H9 (cell line): ENCODE measurements around the gene GPR157. TPM values are rescaled to one million over a fixed set of nuclear protein-coding genes. Genes with fewer than 3 reads are reported as not detected.

Experiments
- DNase-seq: peaks from one replicate; pipeline ENCODE4 v3.0.0-alpha.2; 2017
- H2AFZ ChIP-seq: one replicate; pipeline ENCODE4 v1.6.1; 2013; ENCODE audit warnings: mild to moderate bottlenecking, low read length, control low read depth, moderate library complexity
- H2AK5ac ChIP-seq: 2 replicates; pipeline ENCODE4 v1.6.1; 2013; ENCODE audit warnings: low read length, control low read depth, mixed read lengths; ENCODE audit not compliant: insufficient read length
- H2BK120ac ChIP-seq: one replicate; pipeline ENCODE4 v1.6.1; 2013; ENCODE audit warnings: low read depth, mild to moderate bottlenecking, low read length, control low read depth, inconsistent platforms; ENCODE audit not compliant: poor library complexity, severe bottlenecking
- H2BK12ac ChIP-seq: 2 replicates; pipeline ENCODE4 v1.6.1; 2013; ENCODE audit warnings: low read length, control low read depth, mixed read lengths, low read depth; ENCODE audit not compliant: insufficient read length
- H2BK15ac ChIP-seq: 2 replicates; pipeline ENCODE4 v1.6.1; 2013; ENCODE audit warnings: low read depth, low read length, control low read depth
- H2BK20ac ChIP-seq: one replicate; pipeline ENCODE4 v1.6.1; 2013; ENCODE audit warnings: low read depth, mild to moderate bottlenecking, low read length, control low read depth, inconsistent platforms; ENCODE audit not compliant: poor library complexity, severe bottlenecking
- H2BK5ac ChIP-seq: 2 replicates; pipeline ENCODE4 v1.6.1; 2013; ENCODE audit warnings: low read length, control low read depth, mixed read lengths; ENCODE audit not compliant: insufficient read length
- H3K14ac ChIP-seq: 2 replicates; pipeline ENCODE4 v1.6.1; 2013; ENCODE audit warnings: low read length, control low read depth; ENCODE audit not compliant: insufficient read depth
- H3K18ac ChIP-seq: 2 replicates; pipeline ENCODE4 v1.6.1; 2013; ENCODE audit warnings: low read depth, mild to moderate bottlenecking, mixed read lengths, low read length, control low read depth; ENCODE audit not compliant: insufficient read length
- H3K23ac ChIP-seq: 2 replicates; pipeline ENCODE4 v1.6.1; 2013; ENCODE audit warnings: low read length, control low read depth, mixed read lengths, low read depth; ENCODE audit not compliant: insufficient read length
- H3K23me2 ChIP-seq: 2 replicates; pipeline ENCODE4 v1.6.1; 2013; ENCODE audit warnings: low read depth, mild to moderate bottlenecking, mixed read lengths, low read length, control low read depth; ENCODE audit not compliant: insufficient read length, poor library complexity, severe bottlenecking
- H3K27ac ChIP-seq: 2 replicates; pipeline ENCODE4 v1.5.1; 2013; ENCODE audit warnings: low read length, control low read depth, mixed read lengths, low read depth; ENCODE audit not compliant: insufficient read length
- H3K27me3 ChIP-seq: 2 replicates; pipeline ENCODE4 v1.6.1; 2013; ENCODE audit warnings: low read length, control low read depth, inconsistent platforms; ENCODE audit not compliant: insufficient read depth
- H3K4ac ChIP-seq: 2 replicates; pipeline ENCODE4 v1.6.1; 2013; ENCODE audit warnings: low read depth, mild to moderate bottlenecking, control low read depth, inconsistent platforms, low read length, moderate library complexity
- H3K4me1 ChIP-seq: 2 replicates; pipeline ENCODE4 v1.6.1; 2013; ENCODE audit warnings: low read length, control low read depth, inconsistent platforms; ENCODE audit not compliant: insufficient read depth
- H3K4me2 ChIP-seq: 2 replicates; pipeline ENCODE4 v1.6.1; 2013; ENCODE audit warnings: low read length, control low read depth, mixed read lengths; ENCODE audit not compliant: insufficient read length, insufficient read depth
- H3K56ac ChIP-seq: 2 replicates; pipeline ENCODE4 v1.6.1; 2013; ENCODE audit warnings: low read depth, mild to moderate bottlenecking, mixed read lengths, low read length, control low read depth; ENCODE audit not compliant: insufficient read length
- H3K79me1 ChIP-seq: 2 replicates; pipeline ENCODE4 v1.6.1; 2013; ENCODE audit warnings: low read depth, mild to moderate bottlenecking, moderate library complexity, low read length, control low read depth, inconsistent platforms; ENCODE audit not compliant: insufficient read depth, poor library complexity, severe bottlenecking
- H3K79me2 ChIP-seq: 2 replicates; pipeline ENCODE4 v1.6.1; 2013; ENCODE audit warnings: low read length, control low read depth, inconsistent platforms; ENCODE audit not compliant: insufficient read depth
- H3K9ac ChIP-seq: 2 replicates; pipeline ENCODE4 v1.6.1; 2013; ENCODE audit warnings: low read length, control low read depth, mixed read lengths; ENCODE audit not compliant: insufficient read length; ENCODE audit errors: extremely low read depth
- H3K9me3 ChIP-seq: one replicate; pipeline ENCODE4 v1.6.1; 2013; ENCODE audit warnings: low read depth, low read length, inconsistent platforms; ENCODE audit not compliant: control insufficient read depth
- H3T11ph ChIP-seq: one replicate; pipeline ENCODE4 v1.6.1; 2013; ENCODE audit warnings: mild to moderate bottlenecking, low read length, control low read depth, inconsistent platforms
- H4K20me1 ChIP-seq: one replicate; pipeline ENCODE4 v1.6.1; 2013; ENCODE audit not compliant: control insufficient read depth, insufficient read length, insufficient read depth
- H4K5ac ChIP-seq: 2 replicates; pipeline ENCODE4 v1.6.1; 2013; ENCODE audit warnings: low read depth, mild to moderate bottlenecking, mixed read lengths, low read length, control low read depth; ENCODE audit not compliant: insufficient read length
- H4K8ac ChIP-seq: replicated peaks from 2 replicates; pipeline ENCODE4 v1.6.1; 2013; ENCODE audit warnings: low read length, control low read depth, mixed read lengths, low read depth; ENCODE audit not compliant: insufficient read length
- H4K91ac ChIP-seq: 2 replicates; pipeline ENCODE4 v1.6.1; 2013; ENCODE audit warnings: low read depth, mild to moderate bottlenecking, moderate library complexity, mixed read lengths, low read length, control low read depth; ENCODE audit not compliant: insufficient read length
- H3K27ac Mint-ChIP-seq, 3 experiments: 2 replicates in 2 of 3; 3 replicates in 1 of 3; pipeline ENCODE4 v1.8.0; 2020 to 2021; ENCODE audit warnings: mixed read lengths in 3 of 3, mild to moderate bottlenecking in 1 of 3, moderate library complexity in 1 of 3
- H3K27me3 Mint-ChIP-seq: 2 replicates; pipeline ENCODE4 v1.8.0; 2021; ENCODE audit warnings: low read depth, mild to moderate bottlenecking, moderate library complexity, mixed read lengths
- H3K36me3 Mint-ChIP-seq, 3 experiments: 2 replicates in 2 of 3; 3 replicates in 1 of 3; pipeline ENCODE4 v1.8.0; 2020 to 2021; ENCODE audit warnings: low read depth in 3 of 3, mixed read lengths in 3 of 3; ENCODE audit not compliant: insufficient read depth in 1 of 3
- H3K4me1 Mint-ChIP-seq, 2 experiments: 2 replicates each; pipeline ENCODE4 v1.8.0; 2020; ENCODE audit warnings: mixed read lengths in 2 of 2
- H3K4me3 Mint-ChIP-seq, 2 experiments: 2 replicates in 1 of 2; 3 replicates in 1 of 2; pipeline ENCODE4 v1.8.0; 2020 to 2021; ENCODE audit warnings: mild to moderate bottlenecking in 2 of 2, mixed read lengths in 2 of 2, moderate library complexity in 1 of 2
- H3K9me3 Mint-ChIP-seq, 2 experiments: 2 replicates in 1 of 2; 3 replicates in 1 of 2; pipeline ENCODE4 v1.8.0; 2020; ENCODE audit warnings: mild to moderate bottlenecking in 2 of 2, mixed read lengths in 2 of 2, moderate library complexity in 1 of 2
- CTCF ChIP-seq: fragments of 200-600 bp; sonication (generic); conservative IDR thresholded peaks from 3 replicates; pipeline ENCODE4 v1.8.0; 2021; ENCODE audit warnings: antibody characterized with exemption, mild to moderate bottlenecking
- WGBS: extraction: QIAGEN DNeasy Blood & Tissue Kit; methylation state at CpG from one replicate; pipeline ENCODE4 v1.1.7; 2013; ENCODE audit warnings: missing lambda C conversion rate, low lambda C conversion rate, mixed read lengths; ENCODE audit not compliant: insufficient read length; ENCODE audit errors: extremely low coverage; 5-methylcytosine and 5-hydroxymethylcytosine counted together
- total RNA-seq: library from RNA; stranded (reverse); gene quantifications from 2 replicates; pipeline ENCODE4 v1.2.1, GENCODE V29; 2021

The GPR157 gene
- total RNA-seq, 1 experiment from 2014 or later: 3.8 TPM

GRCh38 chr1:9058465-9058864 is 70.4 kb downstream of the GPR157 start:
- no peak overlapping the region for H2BK20ac ChIP-seq
- Mint-ChIP-seq H3K4me1 (peaks cover 7 to 10% of the 10 kb centered on the region in 2 experiments; a peak in 3 of 4 replicates), H3K36me3 (no peaks in the 10 kb centered on the region), H3K27ac (no peak overlapping the region; a peak in 1 of 7 replicates), H3K9me3 (no peaks in the 10 kb centered on the region; a peak in 1 of 5 replicates), H3K4me3 (no peak overlapping the region), H3K27me3 (no peaks in the 10 kb centered on the region; the same call in 1 of the 2 replicates)
- no peak overlapping the region for H2AK5ac ChIP-seq
- no peak overlapping the region for H2BK15ac ChIP-seq
- no peak overlapping the region for H3K14ac ChIP-seq
- H3K23ac ChIP-seq: no peak overlapping the region
- H3K9ac ChIP-seq: no peak overlapping the region
- no CpG with 5 or more reads among the region's 2 CpGs for WGBS
- no peak overlapping the region for H2BK5ac ChIP-seq
- H4K20me1 ChIP-seq: no peaks in the 10 kb centered on the region
- H3K23me2 ChIP-seq: no peaks in the 10 kb centered on the region
- H3T11ph ChIP-seq: no peak overlapping the region
- H3K4me2 ChIP-seq: no peak overlapping the region
- H3K9me3 ChIP-seq: no peaks in the 10 kb centered on the region
- no peaks in the 10 kb centered on the region for H3K4me1 ChIP-seq
- no peak overlapping the region for H2BK120ac ChIP-seq
- peak; percentile 43; the same call in 2 of the 3 replicates for TF ChIP-seq CTCF
- no peak overlapping the region for H4K5ac ChIP-seq
- no peak overlapping the region for H4K91ac ChIP-seq
- H3K18ac ChIP-seq: no peak overlapping the region
- DNase-seq: no peak
- no peaks in the 10 kb centered on the region for H3K79me1 ChIP-seq
- H2AFZ ChIP-seq: no peak overlapping the region
- H3K27ac ChIP-seq: no peak overlapping the region
- H3K4ac ChIP-seq: no peak overlapping the region
- H2BK12ac ChIP-seq: no peak overlapping the region
- H4K8ac ChIP-seq: no peak overlapping the region
- H3K56ac ChIP-seq: no peak overlapping the region
- no peaks in the 10 kb centered on the region for H3K79me2 ChIP-seq
- no peaks in the 10 kb centered on the region; the same call in 1 of the 2 replicates for H3K27me3 ChIP-seq
